Epithelial cell of proximal tubule (primary cell): Measurements from ENCODE around the gene PECR. TPM values are rescaled to one million over a fixed set of nuclear protein-coding genes. Genes with fewer than 3 reads are reported as not detected.
"Not testable (repeated sequence)": the region's sequence is repeated elsewhere in the genome, so short reads cannot be mapped to it uniquely, and the experiment has no call there.

Experiments
- DNase-seq: peaks from one replicate; pipeline ENCODE4 v3.0.0-alpha.2; 2011; ENCODE audit warnings: low read depth
- H3K4me3 ChIP-seq: 2 replicates; pipeline ENCODE4 v1.5.1; 2011; ENCODE audit warnings: low read depth, mild to moderate bottlenecking, low read length
- total RNA-seq: library from RNA; depleted of rRNA; stranded (reverse); fragments of >200 nt; gene quantifications from 2 replicates; pipeline ENCODE4 v1.2.3, GENCODE V29; 2015
- TF ChIP-seq, protein P1 (sequence below): conservative IDR thresholded peaks from 2 replicates; pipeline ENCODE4 v1.5.1; 2012; ENCODE audit warnings: low read depth, mild to moderate bottlenecking, low read length

Gene PECR
- total RNA-seq, 1 donor from 2014 or later: 16.7 TPM

DNA sequence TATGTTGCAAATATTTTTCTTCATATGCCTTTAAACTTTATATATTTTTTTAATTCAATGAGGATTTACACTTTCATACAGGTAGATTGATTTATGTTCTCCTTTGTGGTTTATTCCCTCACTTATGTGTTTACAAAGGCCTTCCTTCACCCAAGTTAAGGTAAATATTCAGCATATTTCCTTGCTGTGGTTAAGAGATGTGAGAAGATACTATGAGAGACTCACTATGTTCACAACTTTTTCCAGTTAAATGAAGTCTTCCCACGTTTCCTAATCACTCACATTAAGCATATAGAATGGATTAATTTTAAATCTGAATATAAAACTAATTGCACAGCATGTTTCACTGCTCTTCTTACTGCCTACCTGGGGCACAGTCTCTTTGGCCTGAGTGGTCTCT is 597 bp downstream of the PECR start:
- TF ChIP-seq, protein P1, sequence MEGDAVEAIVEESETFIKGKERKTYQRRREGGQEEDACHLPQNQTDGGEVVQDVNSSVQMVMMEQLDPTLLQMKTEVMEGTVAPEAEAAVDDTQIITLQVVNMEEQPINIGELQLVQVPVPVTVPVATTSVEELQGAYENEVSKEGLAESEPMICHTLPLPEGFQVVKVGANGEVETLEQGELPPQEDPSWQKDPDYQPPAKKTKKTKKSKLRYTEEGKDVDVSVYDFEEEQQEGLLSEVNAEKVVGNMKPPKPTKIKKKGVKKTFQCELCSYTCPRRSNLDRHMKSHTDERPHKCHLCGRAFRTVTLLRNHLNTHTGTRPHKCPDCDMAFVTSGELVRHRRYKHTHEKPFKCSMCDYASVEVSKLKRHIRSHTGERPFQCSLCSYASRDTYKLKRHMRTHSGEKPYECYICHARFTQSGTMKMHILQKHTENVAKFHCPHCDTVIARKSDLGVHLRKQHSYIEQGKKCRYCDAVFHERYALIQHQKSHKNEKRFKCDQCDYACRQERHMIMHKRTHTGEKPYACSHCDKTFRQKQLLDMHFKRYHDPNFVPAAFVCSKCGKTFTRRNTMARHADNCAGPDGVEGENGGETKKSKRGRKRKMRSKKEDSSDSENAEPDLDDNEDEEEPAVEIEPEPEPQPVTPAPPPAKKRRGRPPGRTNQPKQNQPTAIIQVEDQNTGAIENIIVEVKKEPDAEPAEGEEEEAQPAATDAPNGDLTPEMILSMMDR: no peak
- H3K4me3 ChIP-seq: peak overlapping the region; percentile 79
- DNase-seq: no peak

GRCh38 chr2:216080048-216080447 is 1.6 kb downstream of the PECR start:
- not testable (repeated sequence) for H3K4me3 ChIP-seq, DNase-seq

- H3K4me3 ChIP-seq: no peak overlapping the region
- DNase-seq: no peak
- TF ChIP-seq, protein P1: no peak
Measured at GRCh38 chr2:216078776-216079175, 2.8 kb downstream of the PECR start.

DNA sequence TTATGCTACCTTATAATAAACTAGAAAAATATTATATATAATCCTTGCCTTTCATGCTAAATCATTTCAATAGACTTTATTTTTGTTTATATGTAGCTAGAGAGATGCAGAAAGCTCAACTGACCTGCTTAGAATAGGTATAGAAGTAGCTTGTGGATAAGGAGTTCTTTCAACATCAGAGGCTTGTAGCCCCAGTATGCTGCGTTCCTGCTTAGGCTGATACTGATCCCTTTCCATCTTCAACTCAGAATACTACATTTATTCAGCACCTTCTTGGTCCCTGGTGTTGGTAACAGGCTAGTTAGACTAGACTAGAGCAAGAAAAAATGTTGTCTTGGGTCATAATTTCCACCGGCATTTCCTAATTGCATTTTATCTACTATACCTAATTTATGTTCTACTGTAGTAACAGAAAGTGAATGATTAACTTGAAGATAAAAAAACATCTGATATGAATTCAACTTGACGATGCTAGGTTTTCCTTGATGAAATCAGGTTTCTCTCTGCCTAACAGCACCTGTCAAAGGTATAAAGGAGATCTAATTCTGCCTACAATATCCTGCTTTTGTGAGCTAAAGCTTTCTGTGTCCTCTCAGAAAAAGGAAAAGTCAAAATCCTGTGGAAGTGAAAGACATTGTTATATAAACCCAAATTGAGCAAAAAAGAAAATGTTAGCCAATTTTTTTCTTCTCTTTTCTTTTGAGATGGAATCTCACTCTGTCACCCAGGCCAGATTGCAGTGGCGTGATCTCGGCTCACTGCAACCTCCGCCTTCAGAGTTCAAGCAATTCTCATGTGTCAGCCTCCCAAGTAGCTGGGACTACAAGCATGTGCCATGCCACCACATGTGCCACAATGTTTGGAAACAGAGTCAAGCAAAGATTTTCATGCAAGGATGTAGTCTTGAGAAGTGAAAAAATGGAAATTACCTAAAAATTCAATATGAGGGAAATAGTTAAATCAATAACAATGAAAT is 5.8 kb downstream of the PECR start:
- DNase-seq: no peak
- no peak overlapping the region for H3K4me3 ChIP-seq
- TF ChIP-seq, protein P1: no peak

GRCh38 chr2:216074794-216075193 is 6.8 kb downstream of the PECR start:
- TF ChIP-seq, protein P1: no peak
- H3K4me3 ChIP-seq: no peak overlapping the region
- DNase-seq: no peak

GRCh38 chr2:216074380-216074779 is 7.2 kb downstream of the PECR start:
- TF ChIP-seq, protein P1: no peak
- H3K4me3 ChIP-seq: no peak overlapping the region
- DNase-seq: no peak

DNA sequence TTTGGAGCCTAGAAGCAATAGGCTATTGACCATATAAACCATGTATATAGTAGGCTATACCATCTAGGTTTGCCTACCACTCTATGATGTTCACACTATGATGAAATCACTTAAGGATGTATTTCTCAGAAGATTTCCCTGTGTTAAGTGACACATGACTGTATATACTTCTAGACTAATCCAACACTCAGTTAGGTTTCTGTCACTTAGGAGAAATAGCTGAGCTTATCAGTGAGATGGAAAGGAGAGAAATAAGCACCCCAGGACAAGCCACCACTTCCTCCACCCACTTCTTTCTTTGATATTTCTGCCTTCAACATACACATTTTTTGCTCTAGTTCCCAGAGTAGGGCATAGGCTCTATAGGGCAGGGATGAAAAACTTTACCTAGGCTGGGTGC is 7.8 kb downstream of the PECR start:
- DNase-seq: no peak
- TF ChIP-seq, protein P1: no peak
- H3K4me3 ChIP-seq: no peak overlapping the region
